Neuronal stem cell (in vitro differentiated cells): ENCODE data around the gene QPCT.
A peak's percentile ranks its signal among the peaks of the same experiment; 100 is the strongest.
"Not testable (repeated sequence)": the region's sequence is repeated elsewhere in the genome, so short reads cannot be mapped to it uniquely, and the experiment has no call there.

Source experiments
- DNase-seq: peaks from one replicate; pipeline ENCODE4 v3.0.0-alpha.2; 2013; ENCODE audit warnings: low spot score
- H2AFZ ChIP-seq: one replicate; pipeline ENCODE4 v1.6.1; 2013; ENCODE audit warnings: mild to moderate bottlenecking, low read length, inconsistent platforms
- H2AK5ac ChIP-seq: 2 replicates; pipeline ENCODE4 v1.6.1; 2013; ENCODE audit warnings: low read depth, mild to moderate bottlenecking, inconsistent platforms, low read length, moderate library complexity, mixed read lengths
- H2BK120ac ChIP-seq: 2 replicates; pipeline ENCODE4 v1.6.1; 2013; ENCODE audit warnings: low read depth, mild to moderate bottlenecking, inconsistent platforms, low read length, moderate library complexity, mixed read lengths
- H2BK12ac ChIP-seq: one replicate; pipeline ENCODE4 v1.6.1; 2013; ENCODE audit warnings: low read length, inconsistent platforms
- H2BK15ac ChIP-seq: 2 replicates; pipeline ENCODE4 v1.6.1; 2013; ENCODE audit warnings: mild to moderate bottlenecking, low read length, inconsistent platforms, mixed read lengths
- H2BK5ac ChIP-seq: one replicate; pipeline ENCODE4 v1.6.1; 2013; ENCODE audit warnings: inconsistent platforms, mild to moderate bottlenecking, low read length, moderate library complexity
- H3K14ac ChIP-seq: one replicate; pipeline ENCODE4 v1.6.1; 2013; ENCODE audit warnings: low read length, inconsistent platforms
- H3K18ac ChIP-seq: 2 replicates; pipeline ENCODE4 v1.6.1; 2013; ENCODE audit warnings: low read length, inconsistent platforms
- H3K23ac ChIP-seq: 2 replicates; pipeline ENCODE4 v1.6.1; 2013; ENCODE audit warnings: low read depth, mild to moderate bottlenecking, mixed read lengths, low read length, inconsistent platforms; ENCODE audit not compliant: poor library complexity
- H3K27ac ChIP-seq: replicated peaks from 3 replicates; pipeline ENCODE4 v1.5.1; 2013; ENCODE audit warnings: low read length, inconsistent platforms
- H3K27me3 ChIP-seq, 3 experiments: 2 replicates each; pipeline ENCODE4 v1.6.1; 2013; ENCODE audit warnings: low read length in 3 of 3, mild to moderate bottlenecking in 2 of 3, inconsistent platforms in 1 of 3, low read depth in 1 of 3, mixed read lengths in 1 of 3, moderate library complexity in 1 of 3; ENCODE audit not compliant: control insufficient read depth in 3 of 3, insufficient read depth in 3 of 3
- H3K36me3 ChIP-seq, 2 donors: replicated peaks in 1 of 2; 2 replicates each; pipeline ENCODE4 v1.6.1; 2013; ENCODE audit warnings: low read length in 2 of 2; ENCODE audit not compliant: control insufficient read depth in 2 of 2, insufficient read depth in 2 of 2
- H3K4ac ChIP-seq: 2 replicates; pipeline ENCODE4 v1.6.1; 2013; ENCODE audit warnings: inconsistent platforms, mild to moderate bottlenecking, low read length, moderate library complexity
- H3K4me1 ChIP-seq, 2 donors: 1 replicate in 1 of 2; 2 replicates in 1 of 2; pipeline ENCODE4 v1.6.1; 2013; ENCODE audit warnings: low read length in 2 of 2, low read depth in 1 of 2; ENCODE audit not compliant: control insufficient read depth in 2 of 2, insufficient read depth in 1 of 2
- H3K4me2 ChIP-seq: one replicate; pipeline ENCODE4 v1.6.1; 2013; ENCODE audit warnings: mild to moderate bottlenecking, low read length, inconsistent platforms; ENCODE audit not compliant: insufficient read depth, poor library complexity, severe bottlenecking
- H3K4me3 ChIP-seq, 2 donors: 2 replicates each; pipeline ENCODE4 v1.5.1; 2013; ENCODE audit warnings: low read length in 2 of 2, mild to moderate bottlenecking in 2 of 2, inconsistent platforms in 1 of 2, moderate library complexity in 1 of 2
- H3K79me1 ChIP-seq: one replicate; pipeline ENCODE4 v1.6.1; 2013; ENCODE audit warnings: low read depth, mild to moderate bottlenecking, inconsistent platforms, low read length, moderate library complexity
- H3K9ac ChIP-seq: one replicate; pipeline ENCODE4 v1.6.1; 2013; ENCODE audit warnings: mild to moderate bottlenecking, low read depth, low read length, inconsistent platforms; ENCODE audit not compliant: poor library complexity
- H3K9me3 ChIP-seq, 2 donors: replicated peaks in 1 of 2; 2 replicates each; pipeline versions ENCODE3 to v1.6.1; 2013; ENCODE audit warnings: low read length in 2 of 2, mild to moderate bottlenecking in 2 of 2, inconsistent platforms in 1 of 2, low read depth in 1 of 2, mixed read lengths in 1 of 2, moderate library complexity in 1 of 2; ENCODE audit not compliant: control insufficient read depth in 2 of 2, insufficient read depth in 1 of 2
- H4K8ac ChIP-seq: one replicate; pipeline ENCODE4 v1.6.1; 2013; ENCODE audit warnings: low read depth, mild to moderate bottlenecking, inconsistent platforms, low read length, moderate library complexity
- H4K91ac ChIP-seq: one replicate; pipeline ENCODE4 v1.6.1; 2013; ENCODE audit warnings: low read length, low read depth, mild to moderate bottlenecking, inconsistent platforms; ENCODE audit not compliant: poor library complexity
- WGBS, 2 donors: extraction: QIAGEN DNeasy Blood & Tissue Kit; methylation state at CpG; one replicate each; pipeline ENCODE4 v1.1.7; 2013; ENCODE audit warnings: missing lambda C conversion rate in 2 of 2, mixed read lengths in 1 of 2; ENCODE audit not compliant: insufficient read length in 2 of 2, insufficient replicate concordance in 1 of 2; ENCODE audit errors: extremely low coverage in 2 of 2; 5-methylcytosine and 5-hydroxymethylcytosine counted together

Gene QPCT

DNA sequence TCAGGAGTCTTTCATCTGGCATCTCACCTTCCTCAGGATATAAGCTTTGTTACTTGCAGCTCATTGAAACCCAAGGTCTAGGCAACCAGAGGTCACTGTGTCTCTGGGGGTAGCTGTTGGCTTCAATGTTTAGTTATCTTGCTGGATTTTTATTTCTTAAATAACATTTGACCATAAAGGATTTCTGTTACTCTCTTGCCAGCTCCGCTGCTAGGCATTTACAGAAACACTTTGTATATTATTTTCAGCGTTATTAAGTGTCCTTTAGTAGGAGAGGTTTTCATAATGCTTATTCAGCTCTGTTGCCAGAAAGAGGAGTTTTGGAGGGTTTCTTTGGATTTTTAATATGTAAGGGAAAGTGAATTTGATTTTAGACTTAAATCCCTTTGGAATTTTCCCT, 61.4 kb downstream of the QPCT start:
- H2BK12ac ChIP-seq: no peak overlapping the region
- DNase-seq: no peak
- H3K36me3 ChIP-seq: no peaks in the 10 kb centered on the region
- H3K14ac ChIP-seq: no peak overlapping the region
- H2BK5ac ChIP-seq: no peak overlapping the region
- no CpG with 5 or more reads among the region's 2 CpGs for WGBS, 2 donors
- H3K79me1 ChIP-seq: no peaks in the 10 kb centered on the region
- no peak overlapping the region for H3K23ac ChIP-seq
- H3K4me1 ChIP-seq: no peaks in the 10 kb centered on the region
- H2AFZ ChIP-seq: no peak overlapping the region
- no peak overlapping the region for H4K8ac ChIP-seq
- H2BK15ac ChIP-seq: no peak overlapping the region
- no peak overlapping the region for H3K4me2 ChIP-seq
- H3K9ac ChIP-seq: no peak overlapping the region
- no peaks in the 10 kb centered on the region for H3K27me3 ChIP-seq
- H3K4ac ChIP-seq: no peak overlapping the region
- no peak overlapping the region for H2AK5ac ChIP-seq
- no peak overlapping the region for H3K18ac ChIP-seq
- H3K9me3 ChIP-seq: no peaks in the 10 kb centered on the region
- H4K91ac ChIP-seq: no peak overlapping the region
- no peak overlapping the region for H3K27ac ChIP-seq
- H2BK120ac ChIP-seq: no peak overlapping the region
- no peak overlapping the region for H3K4me3 ChIP-seq

DNA sequence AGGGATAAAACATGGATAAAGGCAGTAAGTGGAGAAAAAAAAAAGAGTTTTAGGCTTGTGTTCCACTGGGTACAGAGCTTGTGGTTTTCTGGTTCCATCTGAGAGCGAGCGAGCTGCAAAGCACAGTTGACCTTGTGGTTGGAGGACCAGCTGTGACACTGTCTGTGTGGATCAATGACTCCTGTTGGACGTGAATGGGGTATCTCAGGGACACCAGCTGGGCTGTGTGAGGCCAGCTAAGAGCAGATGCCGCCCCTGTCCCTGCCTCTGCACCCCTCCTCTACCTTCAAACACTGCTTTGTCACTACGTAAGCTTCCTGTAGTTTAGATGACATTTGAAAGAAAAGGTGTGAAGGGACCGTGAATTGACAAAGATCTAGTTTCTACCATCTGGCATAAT, 67.8 kb downstream of the QPCT start:
- no peak overlapping the region for H3K9ac ChIP-seq
- no peak overlapping the region for H3K23ac ChIP-seq

DNA sequence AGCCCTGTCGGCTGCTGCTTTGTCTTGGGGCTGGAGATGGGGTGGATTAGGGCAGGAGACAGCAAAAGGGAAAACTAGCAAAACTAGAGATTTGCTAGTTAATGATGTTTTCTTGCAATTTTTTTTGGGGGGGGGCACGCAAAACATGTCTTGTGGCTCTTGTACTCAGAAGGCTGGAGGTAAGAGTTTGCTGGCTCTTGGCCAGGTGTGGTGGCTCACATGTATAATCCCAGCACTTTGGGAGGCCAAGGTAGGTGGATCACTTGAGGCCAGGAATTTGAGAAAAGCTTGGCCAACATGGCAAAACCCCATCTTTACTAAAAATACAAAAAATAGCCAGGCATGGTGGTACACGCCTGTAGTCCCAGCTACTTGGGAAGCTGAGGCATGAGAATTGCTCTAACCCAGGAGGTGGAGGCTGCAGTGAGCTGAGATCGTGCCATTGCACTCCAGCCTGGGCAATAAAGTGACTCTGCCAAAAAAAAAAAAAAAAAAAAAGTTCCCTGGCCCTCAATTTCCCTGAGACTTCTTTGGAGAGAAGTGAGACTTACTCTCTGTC, 69.6 kb downstream of the QPCT start:
- DNase-seq, H3K9me3 ChIP-seq, H2AK5ac ChIP-seq, H4K8ac ChIP-seq, H3K18ac ChIP-seq, H3K27ac ChIP-seq, H2BK120ac ChIP-seq, H3K79me1 ChIP-seq, H3K4ac ChIP-seq, H3K36me3 ChIP-seq, H3K4me2 ChIP-seq, H2BK15ac ChIP-seq, H3K23ac ChIP-seq, H3K14ac ChIP-seq, H3K4me1 ChIP-seq, H2BK5ac ChIP-seq, H3K9ac ChIP-seq, H3K4me3 ChIP-seq, H2BK12ac ChIP-seq, H4K91ac ChIP-seq, H3K27me3 ChIP-seq: not testable (repeated sequence)
- H2AFZ ChIP-seq: peak overlapping the region; percentile 8
- WGBS, 2 donors: no CpG with 5 or more reads among the region's 4 CpGs

More for the DNA sequence above, 67.8 kb downstream of the QPCT start:
- no peak overlapping the region for H2AK5ac ChIP-seq
- no peak overlapping the region for H2BK12ac ChIP-seq
- no peak overlapping the region for H3K4me2 ChIP-seq
- no peak overlapping the region for H3K27ac ChIP-seq
- no peak overlapping the region for H3K4ac ChIP-seq
- no peaks in the 10 kb centered on the region for H3K79me1 ChIP-seq
- H2AFZ ChIP-seq: no peak overlapping the region
- no peaks in the 10 kb centered on the region for H3K9me3 ChIP-seq
- no peak overlapping the region for H3K14ac ChIP-seq
- H4K8ac ChIP-seq: no peak overlapping the region
- H3K4me3 ChIP-seq: no peak overlapping the region
- no peaks in the 10 kb centered on the region for H3K4me1 ChIP-seq
- no peak overlapping the region for H4K91ac ChIP-seq
- H2BK5ac ChIP-seq: no peak overlapping the region
- H2BK15ac ChIP-seq: no peak overlapping the region
- no peaks in the 10 kb centered on the region for H3K27me3 ChIP-seq
- no CpG with 5 or more reads among the region's 6 CpGs for WGBS, 2 donors
- no peak overlapping the region for H2BK120ac ChIP-seq
- H3K18ac ChIP-seq: no peak overlapping the region
- no peak for DNase-seq
- no peaks in the 10 kb centered on the region for H3K36me3 ChIP-seq

- Histone ChIP-seq H3K14ac (no peak overlapping the region), H3K9me3 (no peaks in the 10 kb centered on the region), H3K27ac (no peak overlapping the region), H2AFZ (peak overlapping the region; percentile 5), H4K8ac (no peak overlapping the region), H3K4ac (no peak overlapping the region), H3K23ac (no peak overlapping the region), H2BK15ac (no peak overlapping the region), H3K9ac (no peak overlapping the region), H4K91ac (no peak overlapping the region), H3K4me3 (no peak overlapping the region), H3K79me1 (no peaks in the 10 kb centered on the region), H3K36me3 (no peaks in the 10 kb centered on the region), H3K4me1 (no peaks in the 10 kb centered on the region), H2BK5ac (no peak overlapping the region), H2BK12ac (no peak overlapping the region), H3K4me2 (no peak overlapping the region), H2AK5ac (no peak overlapping the region), H3K27me3 (no peaks in the 10 kb centered on the region), H3K18ac (no peak overlapping the region), H2BK120ac (no peak overlapping the region)
- peak; percentile 44 for DNase-seq
- WGBS, 2 donors: no CpG with 5 or more reads among the region's 8 CpGs
Measured at GRCh38 chr2:37414470-37414949, 70.1 kb downstream of the QPCT start.
